Measurements from ENCODE around the gene SEMA5A.

DNA sequence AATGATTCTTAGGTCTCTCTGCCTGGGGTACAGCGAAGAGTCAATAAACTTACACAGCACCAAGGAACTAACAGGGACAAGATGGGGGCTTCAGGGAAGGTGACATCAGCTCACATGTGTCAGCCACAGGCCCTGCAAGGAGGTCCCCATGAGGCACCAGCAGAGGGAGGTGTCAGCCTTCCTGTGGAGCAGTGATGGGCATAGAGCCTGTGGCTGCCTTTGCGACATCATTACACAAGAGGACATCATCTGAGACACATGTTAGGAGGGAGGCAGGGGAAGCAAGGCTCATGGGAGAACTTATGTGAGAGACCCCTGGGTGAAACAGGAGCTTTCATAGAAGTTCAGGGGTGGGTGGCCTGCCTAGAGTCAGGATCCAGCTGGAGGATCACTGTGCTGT, 389.6 kb downstream of the SEMA5A start:
- TF ChIP-seq, protein P1, sequence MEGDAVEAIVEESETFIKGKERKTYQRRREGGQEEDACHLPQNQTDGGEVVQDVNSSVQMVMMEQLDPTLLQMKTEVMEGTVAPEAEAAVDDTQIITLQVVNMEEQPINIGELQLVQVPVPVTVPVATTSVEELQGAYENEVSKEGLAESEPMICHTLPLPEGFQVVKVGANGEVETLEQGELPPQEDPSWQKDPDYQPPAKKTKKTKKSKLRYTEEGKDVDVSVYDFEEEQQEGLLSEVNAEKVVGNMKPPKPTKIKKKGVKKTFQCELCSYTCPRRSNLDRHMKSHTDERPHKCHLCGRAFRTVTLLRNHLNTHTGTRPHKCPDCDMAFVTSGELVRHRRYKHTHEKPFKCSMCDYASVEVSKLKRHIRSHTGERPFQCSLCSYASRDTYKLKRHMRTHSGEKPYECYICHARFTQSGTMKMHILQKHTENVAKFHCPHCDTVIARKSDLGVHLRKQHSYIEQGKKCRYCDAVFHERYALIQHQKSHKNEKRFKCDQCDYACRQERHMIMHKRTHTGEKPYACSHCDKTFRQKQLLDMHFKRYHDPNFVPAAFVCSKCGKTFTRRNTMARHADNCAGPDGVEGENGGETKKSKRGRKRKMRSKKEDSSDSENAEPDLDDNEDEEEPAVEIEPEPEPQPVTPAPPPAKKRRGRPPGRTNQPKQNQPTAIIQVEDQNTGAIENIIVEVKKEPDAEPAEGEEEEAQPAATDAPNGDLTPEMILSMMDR (optimal IDR thresholded peaks at IDR 0.05 in 1 of 3, IDR thresholded peaks at IDR 0.05 in 1 of 3, conservative IDR thresholded peaks at IDR 0.05 in 1 of 3; ENCODE audit: extremely low read depth in 1 of 3, insufficient read depth in 2 of 3, low read length in 3 of 3), result peak; percentile 66 to 94 (median 77)
- TF ChIP-seq EZH2 (IDR thresholded peaks at IDR 0.05; ENCODE audit: low read length), result no peak

Measured in keratinocyte (primary cell).